GM19397 (cell line): ENCODE data around the gene ANO1.

ENCODE experiments used
- ATAC-seq: cut with Tn5 transposase; IDR thresholded peaks from one replicate; pipeline ENCODE4 v1.9.1; 2021; ENCODE audit warnings: mild to moderate bottlenecking, moderate library complexity; ENCODE audit not compliant: unreplicated experiment

The ANO1 gene

GRCh38 chr11:70050243-70050642 lies 27.9 kb upstream of the ANO1 start:
- no peak for ATAC-seq

GRCh38 chr11:70054004-70054403 lies 24.1 kb upstream of the ANO1 start:
- ATAC-seq: no peak

- ATAC-seq: no peak
These were observed 22.7 kb upstream of the ANO1 start for GRCh38 chr11:70055444-70055843.

- ATAC-seq: no peak
These were observed 21.0 kb upstream of the ANO1 start for GRCh38 chr11:70057080-70057479.

- ATAC-seq: no peak
These were observed 18.1 kb upstream of the ANO1 start for GRCh38 chr11:70059971-70060370.

GRCh38 chr11:70060611-70061293 lies 17.4 kb upstream of the ANO1 start:
- no peak for ATAC-seq

GRCh38 chr11:70061734-70062133 lies 16.4 kb upstream of the ANO1 start:
- no peak for ATAC-seq

GRCh38 chr11:70063121-70063520 lies 15.0 kb upstream of the ANO1 start:
- no peak for ATAC-seq

GRCh38 chr11:70063555-70063954 lies 14.6 kb upstream of the ANO1 start:
- no peak for ATAC-seq

GRCh38 chr11:70064008-70064725 lies 13.9 kb upstream of the ANO1 start:
- no peak for ATAC-seq

GRCh38 chr11:70064726-70065317 lies 13.3 kb upstream of the ANO1 start:
- no peak for ATAC-seq

- ATAC-seq: no peak
These were observed 12.6 kb upstream of the ANO1 start for GRCh38 chr11:70065318-70066135.

GRCh38 chr11:70066136-70066520 lies 12.0 kb upstream of the ANO1 start:
- ATAC-seq: no peak

- no peak for ATAC-seq
These were observed 11.5 kb upstream of the ANO1 start for GRCh38 chr11:70066628-70067027.

GRCh38 chr11:70067036-70067435 lies 11.1 kb upstream of the ANO1 start:
- ATAC-seq: no peak

- ATAC-seq: no peak
These were observed 10.4 kb upstream of the ANO1 start for GRCh38 chr11:70067591-70068341.

- no peak for ATAC-seq
These were observed 9.8 kb upstream of the ANO1 start for GRCh38 chr11:70068345-70068744.

GRCh38 chr11:70068950-70069349 lies 9.2 kb upstream of the ANO1 start:
- no peak for ATAC-seq

GRCh38 chr11:70070706-70071105 lies 7.4 kb upstream of the ANO1 start:
- no peak for ATAC-seq

- no peak for ATAC-seq
These were observed 6.1 kb upstream of the ANO1 start for GRCh38 chr11:70071996-70072395.

GRCh38 chr11:70072461-70072860 lies 5.7 kb upstream of the ANO1 start:
- no peak for ATAC-seq
